Hepatocyte (in vitro differentiated cells): ENCODE data around the gene HECW1.

Experiments
- EZH2phosphoT487 ChIP-seq: fragments of 200-600 bp; sonication (generic); IDR thresholded peaks from one replicate; pipeline ENCODE4 v1.6.1; 2018; ENCODE audit warnings: antibody characterized with exemption, mild to moderate bottlenecking, low read depth, moderate library complexity; ENCODE audit not compliant: unreplicated experiment, severe bottlenecking
- TF ChIP-seq, protein P1 (sequence below): fragments of 200-600 bp; sonication (generic); IDR thresholded peaks from 2 replicates; pipeline ENCODE4 v1.5.1; 2016; ENCODE audit warnings: antibody characterized with exemption, mild to moderate bottlenecking; ENCODE audit not compliant: poor library complexity

DNA sequence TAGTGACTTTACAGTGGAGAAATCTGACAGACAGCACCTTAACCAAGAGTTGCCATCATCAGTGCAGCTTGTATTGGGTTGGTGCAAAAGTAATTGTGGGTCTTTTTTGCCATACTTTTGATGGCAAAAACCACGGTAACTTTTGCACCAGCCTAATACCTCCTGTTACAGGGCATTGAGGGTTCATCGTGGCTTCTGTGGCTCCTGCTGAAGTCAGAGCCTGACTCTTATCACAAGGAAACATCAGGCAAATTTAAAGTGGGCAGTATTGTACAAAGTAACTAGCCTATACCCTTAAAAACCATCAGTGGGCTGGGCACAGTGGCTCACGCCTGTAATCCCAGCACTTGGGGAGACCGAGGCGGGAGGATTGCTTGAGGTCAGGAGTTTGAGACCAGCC is 117.4 kb downstream of the HECW1 start:
- TF ChIP-seq, protein P1, sequence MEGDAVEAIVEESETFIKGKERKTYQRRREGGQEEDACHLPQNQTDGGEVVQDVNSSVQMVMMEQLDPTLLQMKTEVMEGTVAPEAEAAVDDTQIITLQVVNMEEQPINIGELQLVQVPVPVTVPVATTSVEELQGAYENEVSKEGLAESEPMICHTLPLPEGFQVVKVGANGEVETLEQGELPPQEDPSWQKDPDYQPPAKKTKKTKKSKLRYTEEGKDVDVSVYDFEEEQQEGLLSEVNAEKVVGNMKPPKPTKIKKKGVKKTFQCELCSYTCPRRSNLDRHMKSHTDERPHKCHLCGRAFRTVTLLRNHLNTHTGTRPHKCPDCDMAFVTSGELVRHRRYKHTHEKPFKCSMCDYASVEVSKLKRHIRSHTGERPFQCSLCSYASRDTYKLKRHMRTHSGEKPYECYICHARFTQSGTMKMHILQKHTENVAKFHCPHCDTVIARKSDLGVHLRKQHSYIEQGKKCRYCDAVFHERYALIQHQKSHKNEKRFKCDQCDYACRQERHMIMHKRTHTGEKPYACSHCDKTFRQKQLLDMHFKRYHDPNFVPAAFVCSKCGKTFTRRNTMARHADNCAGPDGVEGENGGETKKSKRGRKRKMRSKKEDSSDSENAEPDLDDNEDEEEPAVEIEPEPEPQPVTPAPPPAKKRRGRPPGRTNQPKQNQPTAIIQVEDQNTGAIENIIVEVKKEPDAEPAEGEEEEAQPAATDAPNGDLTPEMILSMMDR = no peak
- no peak for TF ChIP-seq EZH2phosphoT487
